WTC11 (cell line): ENCODE data around the gene ZNF253. TPM values are rescaled to one million over a fixed set of nuclear protein-coding genes. Genes with fewer than 3 reads are reported as not detected.

ENCODE experiments used
- ATAC-seq: fragments of 200-7000 bp; cut with Tn5 transposase; 2 replicates; pipeline ENCODE4 v1.10.0; 2021; ENCODE audit warnings: mild to moderate bottlenecking, moderate library complexity
- CTCF ChIA-PET: fragments of 300-600 bp; sonication (Branson Sonifier 250); formaldehyde crosslinking; loops from one replicate; lab custom pipeline; 2021; ENCODE audit warnings: antibody characterized with exemption; lab: Charles Lee
- POLR2A ChIA-PET: fragments of 350-600 bp; sonication (Branson Sonifier 250); formaldehyde crosslinking; loops from one replicate; lab custom pipeline; 2021; ENCODE audit warnings: antibody characterized with exemption; lab: Charles Lee
- DNase-seq: peaks from one replicate; pipeline ENCODE4 v3.0.0; 2021; ENCODE audit warnings: low spot score
- H3K27ac Mint-ChIP-seq: 2 replicates; pipeline ENCODE4 v1.8.0; 2021; ENCODE audit warnings: mixed read lengths
- H3K27me3 Mint-ChIP-seq: 2 replicates; pipeline ENCODE4 v1.8.0; 2021; ENCODE audit warnings: low read depth, mild to moderate bottlenecking, moderate library complexity, mixed read lengths
- H3K36me3 Mint-ChIP-seq: 2 replicates; pipeline ENCODE4 v1.8.0; 2021; ENCODE audit warnings: mixed read lengths
- H3K4me1 Mint-ChIP-seq: 2 replicates; pipeline ENCODE4 v1.8.0; 2022; ENCODE audit warnings: mixed read lengths
- H3K4me3 Mint-ChIP-seq: 2 replicates; pipeline ENCODE4 v1.8.0; 2021; ENCODE audit warnings: mild to moderate bottlenecking, moderate library complexity, mixed read lengths
- H3K9me3 Mint-ChIP-seq: 2 replicates; pipeline ENCODE4 v1.8.0; 2021; ENCODE audit warnings: mixed read lengths
- AR ChIP-seq: fragments of 250-450 bp; sonication (Bioruptor Pico); IDR thresholded peaks from 2 replicates; pipeline ENCODE4 v1.9.0; 2021; ENCODE audit warnings: mild to moderate bottlenecking
- ARID4B ChIP-seq: sonication (generic); formaldehyde crosslinking; IDR thresholded peaks from 2 replicates; pipeline ENCODE4 v1.8.0; 2023; ENCODE audit warnings: missing genetic modification reagents, mild to moderate bottlenecking, borderline replicate concordance
- ATF2 ChIP-seq: sonication (generic); formaldehyde crosslinking; IDR thresholded peaks from 2 replicates; pipeline ENCODE4 v1.8.1; 2022; ENCODE audit warnings: low read depth, missing genetic modification reagents, borderline replicate concordance
- ERG ChIP-seq: fragments of 250-450 bp; sonication (Bioruptor Pico); IDR thresholded peaks from 2 replicates; pipeline ENCODE4 v1.8.0; 2021; ENCODE audit warnings: mild to moderate bottlenecking
- GRHL2 ChIP-seq: fragments of 250-450 bp; sonication (Bioruptor Pico); IDR thresholded peaks from 2 replicates; pipeline ENCODE4 v1.8.0; 2022; ENCODE audit warnings: mild to moderate bottlenecking, moderate library complexity; ENCODE audit not compliant: insufficient replicate concordance, severe bottlenecking
- HMGXB4 ChIP-seq: sonication (generic); formaldehyde crosslinking; IDR thresholded peaks from 2 replicates; pipeline ENCODE4 v1.8.1; 2023; ENCODE audit warnings: mild to moderate bottlenecking, moderate library complexity, missing genetic modification reagents
- MAX ChIP-seq: sonication (generic); formaldehyde crosslinking; IDR thresholded peaks from 2 replicates; pipeline ENCODE4 v1.8.0; 2022; ENCODE audit warnings: mild to moderate bottlenecking, missing genetic modification reagents
- SMAD4 ChIP-seq: sonication (generic); formaldehyde crosslinking; IDR thresholded peaks from 2 replicates; pipeline ENCODE4 v1.8.0; 2022; ENCODE audit warnings: mild to moderate bottlenecking, missing genetic modification reagents
- TCF7 ChIP-seq: sonication (generic); formaldehyde crosslinking; IDR thresholded peaks from 2 replicates; pipeline ENCODE4 v1.8.0; 2022; ENCODE audit warnings: mild to moderate bottlenecking, low read depth, missing genetic modification reagents, moderate library complexity
- TEAD4 ChIP-seq: sonication (generic); formaldehyde crosslinking; IDR thresholded peaks from 2 replicates; pipeline ENCODE4 v1.8.0; 2022; ENCODE audit warnings: mild to moderate bottlenecking, missing genetic modification reagents
- USF2 ChIP-seq: sonication (generic); formaldehyde crosslinking; IDR thresholded peaks from 2 replicates; pipeline ENCODE4 v1.8.1; 2023; ENCODE audit warnings: mild to moderate bottlenecking, missing genetic modification reagents, moderate library complexity
- ZBTB43 ChIP-seq: sonication (generic); formaldehyde crosslinking; IDR thresholded peaks from 2 replicates; pipeline ENCODE4 v1.8.1; 2023; ENCODE audit warnings: mild to moderate bottlenecking, missing genetic modification reagents
- ZNF425 ChIP-seq: fragments of 250-450 bp; sonication (Bioruptor Pico); conservative IDR thresholded peaks from 2 replicates; pipeline ENCODE4 v1.9.0; 2021; ENCODE audit warnings: mild to moderate bottlenecking
- ZSCAN18 ChIP-seq: fragments of 250-450 bp; sonication (Bioruptor Pico); IDR thresholded peaks from 2 replicates; pipeline ENCODE4 v2.1.2; 2022; ENCODE audit warnings: mild to moderate bottlenecking, moderate library complexity
- total RNA-seq: library from RNA; stranded (reverse); gene quantifications from 3 replicates; pipeline ENCODE4 v1.2.3, GENCODE V29; 2021

ZNF253 gene
- total RNA-seq, 1 experiment from 2014 or later: 43.6 TPM

GRCh38 chr19:19816679-19817078, 49.0 kb upstream of the ZNF253 start (continued):
- TF ChIP-seq ARID4B (CRISPR knock-in tag) (no peak), MAX (no peak), USF2 (CRISPR knock-in tag) (no peak)
- TF ChIP-seq, all 79 proteins: peak for 0

- ATAC-seq (no peak), DNase-seq (no peak)
- ChIA-PET CTCF (interaction anchor here (0.7 kb wide), 1 partner anchor 39 kb away, joined by 3 read pairs; no protein-coding TSS in a partner anchor), POLR2A (no interaction called here)
- TF ChIP-seq HMGXB4 (CRISPR knock-in tag): no peak
- no peak for TF ChIP-seq TEAD4 (CRISPR knock-in tag)
- TF ChIP-seq AR (CRISPR knock-in tag): no peak
- no peak for TF ChIP-seq ZBTB43 (CRISPR knock-in tag)
- no peak for TF ChIP-seq ATF2 (CRISPR knock-in tag)
- no peak for TF ChIP-seq SMAD4 (CRISPR knock-in tag)
- no peak for TF ChIP-seq ERG (CRISPR knock-in tag)
- TF ChIP-seq ZSCAN18 (CRISPR knock-in tag): no peak
- no peak for TF ChIP-seq TCF7 (CRISPR knock-in tag)
- TF ChIP-seq ZNF425 (CRISPR knock-in tag): no peak
- TF ChIP-seq GRHL2 (CRISPR knock-in tag): no peak
- Mint-ChIP-seq H3K4me3 (no peak overlapping the region), H3K4me1 (no peaks in the 10 kb centered on the region), H3K27ac (0 out of 2 replicates have a peak overlapping the region, but pooled peaks have one; percentile 14), H3K9me3 (no peaks in the 10 kb centered on the region), H3K27me3 (no peaks in the 10 kb centered on the region), H3K36me3 (peaks cover 15% of the 10 kb centered on the region)
Measured at GRCh38 chr19:19817357-19817756, 48.3 kb upstream of the ZNF253 start.
